PFSK-1 (cell line): ENCODE measurements around the gene PRKD1.

Experiments used
- FOXP2 ChIP-seq: optimal IDR thresholded peaks from 2 replicates; pipeline ENCODE3; 2011; ENCODE audit warnings: borderline replicate concordance, control low read depth, inconsistent platforms; ENCODE audit not compliant: insufficient read depth; ENCODE audit errors: extremely low read length, extremely low read depth
- POLR2AphosphoS5 ChIP-seq: IDR thresholded peaks from 2 replicates; pipeline ENCODE4 v1.6.1; 2012; ENCODE audit warnings: low read depth, mild to moderate bottlenecking, control low read depth, low read length, moderate library complexity
- SIN3A ChIP-seq: IDR thresholded peaks from 2 replicates; pipeline ENCODE4 v1.6.1; 2012; ENCODE audit warnings: mild to moderate bottlenecking, low read length, moderate library complexity, borderline replicate concordance; ENCODE audit not compliant: insufficient read depth
- TAF1 ChIP-seq: IDR thresholded peaks from 2 replicates; pipeline ENCODE4 v1.6.1; 2012; ENCODE audit warnings: low read length, control low read depth, borderline replicate concordance; ENCODE audit not compliant: insufficient read depth
- TF ChIP-seq, protein P1 (sequence below), 2 experiments: IDR thresholded peaks; 2 replicates each; pipeline versions ENCODE4 v1.6.1 to v1.8.0; 2011 to 2012; ENCODE audit warnings: low read depth in 2 of 2, low read length in 2 of 2, control low read depth in 1 of 2, inconsistent platforms in 1 of 2, mild to moderate bottlenecking in 1 of 2, moderate library complexity in 1 of 2; ENCODE audit not compliant: insufficient read depth in 1 of 2

The PRKD1 gene

DNA sequence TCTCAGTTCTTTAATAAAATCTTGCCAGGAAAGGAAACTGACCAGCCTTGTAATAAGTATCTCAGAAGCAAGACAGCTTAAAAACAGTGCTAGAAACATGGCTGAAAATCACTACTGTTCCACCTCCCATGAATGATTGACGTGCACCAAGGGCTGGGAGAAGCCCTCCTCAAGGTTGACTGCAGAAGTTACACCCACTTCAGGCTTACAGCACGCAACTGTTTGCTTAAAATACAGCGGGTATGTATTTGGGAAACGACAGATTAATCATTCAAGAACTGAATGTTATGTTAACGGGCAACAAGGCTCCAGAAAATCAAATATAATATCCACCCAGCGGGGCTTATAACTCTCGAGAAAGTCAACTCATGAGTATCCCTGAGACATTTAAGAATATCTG, 22.1 kb downstream of the PRKD1 start:
- no peak for TF ChIP-seq SIN3A
- no peak for TF ChIP-seq TAF1
- TF ChIP-seq POLR2AphosphoS5 = no peak
- no peak for TF ChIP-seq FOXP2
- TF ChIP-seq, protein P1, sequence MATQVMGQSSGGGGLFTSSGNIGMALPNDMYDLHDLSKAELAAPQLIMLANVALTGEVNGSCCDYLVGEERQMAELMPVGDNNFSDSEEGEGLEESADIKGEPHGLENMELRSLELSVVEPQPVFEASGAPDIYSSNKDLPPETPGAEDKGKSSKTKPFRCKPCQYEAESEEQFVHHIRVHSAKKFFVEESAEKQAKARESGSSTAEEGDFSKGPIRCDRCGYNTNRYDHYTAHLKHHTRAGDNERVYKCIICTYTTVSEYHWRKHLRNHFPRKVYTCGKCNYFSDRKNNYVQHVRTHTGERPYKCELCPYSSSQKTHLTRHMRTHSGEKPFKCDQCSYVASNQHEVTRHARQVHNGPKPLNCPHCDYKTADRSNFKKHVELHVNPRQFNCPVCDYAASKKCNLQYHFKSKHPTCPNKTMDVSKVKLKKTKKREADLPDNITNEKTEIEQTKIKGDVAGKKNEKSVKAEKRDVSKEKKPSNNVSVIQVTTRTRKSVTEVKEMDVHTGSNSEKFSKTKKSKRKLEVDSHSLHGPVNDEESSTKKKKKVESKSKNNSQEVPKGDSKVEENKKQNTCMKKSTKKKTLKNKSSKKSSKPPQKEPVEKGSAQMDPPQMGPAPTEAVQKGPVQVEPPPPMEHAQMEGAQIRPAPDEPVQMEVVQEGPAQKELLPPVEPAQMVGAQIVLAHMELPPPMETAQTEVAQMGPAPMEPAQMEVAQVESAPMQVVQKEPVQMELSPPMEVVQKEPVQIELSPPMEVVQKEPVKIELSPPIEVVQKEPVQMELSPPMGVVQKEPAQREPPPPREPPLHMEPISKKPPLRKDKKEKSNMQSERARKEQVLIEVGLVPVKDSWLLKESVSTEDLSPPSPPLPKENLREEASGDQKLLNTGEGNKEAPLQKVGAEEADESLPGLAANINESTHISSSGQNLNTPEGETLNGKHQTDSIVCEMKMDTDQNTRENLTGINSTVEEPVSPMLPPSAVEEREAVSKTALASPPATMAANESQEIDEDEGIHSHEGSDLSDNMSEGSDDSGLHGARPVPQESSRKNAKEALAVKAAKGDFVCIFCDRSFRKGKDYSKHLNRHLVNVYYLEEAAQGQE (IDR thresholded peaks at IDR 0.05; ENCODE audit: insufficient read depth in 1 of 2, low read depth in 2 of 2, low read length in 2 of 2) = no peak

DNA sequence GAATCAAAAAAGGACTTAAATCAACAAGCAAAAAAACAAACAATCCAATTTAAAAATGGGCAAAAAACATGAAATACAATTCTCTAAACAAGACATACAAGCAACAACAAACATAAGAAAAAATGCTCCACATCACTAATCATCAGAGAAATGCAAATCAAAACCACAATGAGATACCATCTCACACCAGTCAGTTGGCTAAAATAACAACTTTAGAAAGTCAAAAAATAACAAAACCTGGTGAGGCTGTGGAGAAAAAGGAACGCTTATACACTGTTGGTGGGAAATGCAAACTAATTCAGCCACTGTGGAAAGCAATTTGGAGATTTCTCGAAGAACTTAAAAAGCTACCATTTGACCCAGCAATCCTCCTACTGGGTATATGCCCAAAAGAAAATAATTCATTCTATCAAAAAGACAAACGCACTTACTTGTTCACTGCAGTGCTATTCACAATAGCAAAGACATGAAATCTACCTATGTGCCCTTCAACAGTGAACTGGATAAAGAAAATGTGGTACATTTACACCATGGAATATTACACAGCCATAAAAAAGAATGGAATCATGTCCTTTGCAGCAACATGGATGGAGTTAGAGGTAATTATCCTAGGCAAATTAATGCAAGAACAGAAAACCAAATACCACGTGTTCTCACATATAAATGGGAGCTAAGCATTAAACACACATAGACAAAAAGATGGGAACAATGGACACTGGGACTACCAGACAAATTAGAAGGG, 26.9 kb downstream of the PRKD1 start:
- no peak for TF ChIP-seq POLR2AphosphoS5
- TF ChIP-seq SIN3A = no peak
- TF ChIP-seq TAF1 = no peak

DNA sequence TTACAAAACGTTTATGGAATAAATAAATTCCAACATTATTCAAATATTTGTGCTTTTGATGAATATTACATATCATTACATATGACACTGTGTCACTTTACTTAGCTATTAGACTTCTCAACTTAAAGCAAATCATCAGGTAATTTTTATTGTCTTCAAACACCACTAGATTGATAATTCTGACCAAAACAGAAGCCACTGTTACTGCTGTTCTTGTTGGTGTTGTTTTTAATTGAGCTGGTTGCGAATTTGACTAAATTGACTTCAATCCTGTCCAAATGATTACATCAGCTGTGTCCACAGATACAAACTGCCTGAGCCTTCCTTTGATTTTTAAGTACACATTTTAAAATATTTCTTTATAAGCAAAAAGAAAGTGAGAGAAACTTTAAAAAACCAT, 29.2 kb downstream of the PRKD1 start:
- TF ChIP-seq POLR2AphosphoS5 (no peak), SIN3A (no peak), TAF1 (no peak), FOXP2 (no peak)

DNA sequence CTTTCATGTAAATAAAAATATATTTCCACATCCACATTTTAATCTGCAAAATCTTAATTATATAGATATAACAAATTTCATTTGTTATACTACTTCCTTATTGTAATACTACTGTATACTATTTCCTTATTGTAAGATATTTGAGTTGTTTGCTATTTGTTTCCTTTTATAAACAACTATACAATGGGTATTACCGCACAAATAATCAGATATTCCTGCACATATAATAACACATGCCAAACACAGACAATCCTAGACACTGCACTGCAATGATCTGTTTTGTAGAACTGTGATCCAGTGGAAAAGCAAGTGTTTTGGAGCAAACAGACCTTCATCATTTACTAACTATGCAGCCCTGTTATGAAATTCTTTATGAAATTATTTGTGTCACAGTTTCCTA, 30.5 kb downstream of the PRKD1 start:
- TF ChIP-seq, protein P1 (IDR thresholded peaks at IDR 0.05; ENCODE audit: insufficient read depth in 1 of 2, low read depth in 2 of 2, low read length in 2 of 2) = no peak
- TF ChIP-seq TAF1 = no peak
- no peak for TF ChIP-seq FOXP2
- no peak for TF ChIP-seq POLR2AphosphoS5
- TF ChIP-seq SIN3A = no peak

DNA sequence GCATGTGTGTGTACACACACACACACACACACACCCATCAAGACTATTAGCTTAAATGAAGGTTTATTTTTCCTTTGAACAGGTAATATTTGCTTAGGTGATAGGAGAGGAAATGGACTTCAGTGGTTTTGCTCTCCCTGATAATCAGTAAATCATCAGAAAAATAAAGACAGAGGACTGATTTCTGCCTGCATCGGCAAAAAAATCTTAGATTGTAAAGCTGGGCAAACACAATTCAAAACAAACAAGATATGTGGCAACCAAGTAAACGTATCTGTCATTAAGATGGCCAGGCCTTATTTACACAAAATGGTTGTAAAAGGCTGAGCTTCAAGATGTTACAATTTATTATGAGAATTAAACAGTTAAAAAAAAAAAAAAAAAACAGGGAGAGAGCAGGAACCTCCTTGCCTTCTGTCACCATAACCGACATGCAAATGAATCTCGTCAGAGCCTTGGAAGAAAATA, 31.3 kb downstream of the PRKD1 start:
- TF ChIP-seq POLR2AphosphoS5 (no peak), TAF1 (no peak), SIN3A (no peak), FOXP2 (no peak)
- TF ChIP-seq, protein P1 (IDR thresholded peaks at IDR 0.05; ENCODE audit: insufficient read depth in 1 of 2, low read depth in 2 of 2, low read length in 2 of 2) = no peak

DNA sequence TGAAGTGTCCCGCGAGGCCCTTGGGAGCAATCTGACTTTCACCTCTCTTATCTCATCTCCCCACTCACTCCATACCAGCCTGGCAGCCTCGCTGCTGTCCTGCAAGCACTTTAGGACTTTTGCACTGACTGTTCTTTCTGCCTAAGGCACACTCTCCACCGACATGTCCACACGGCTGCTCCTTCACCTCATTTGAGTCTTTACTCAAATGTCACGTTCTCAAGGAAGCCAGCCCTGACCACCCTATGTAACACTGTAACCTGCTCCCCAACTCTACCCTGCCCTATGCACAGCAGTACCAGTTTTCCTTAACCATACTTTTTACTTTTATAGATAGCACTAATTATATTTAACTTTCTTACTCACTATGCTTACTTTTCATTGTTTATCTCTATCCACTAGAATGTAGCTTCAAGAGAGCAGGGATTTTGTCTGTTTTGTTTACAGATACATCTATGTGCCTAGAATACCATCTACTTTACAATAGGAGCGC, 32.0 kb downstream of the PRKD1 start:
- TF ChIP-seq, protein P1 (IDR thresholded peaks at IDR 0.05; ENCODE audit: insufficient read depth in 1 of 2, low read depth in 2 of 2, low read length in 2 of 2) = no peak
- TF ChIP-seq FOXP2 (no peak), TAF1 (no peak), POLR2AphosphoS5 (no peak), SIN3A (no peak)
